H7 (cell line): ENCODE results near the gene PI4KA. TPM values are rescaled to one million over a fixed set of nuclear protein-coding genes. Genes with fewer than 3 reads are reported as not detected.

Experiments
- DNase-seq: peaks from one replicate; pipeline ENCODE4 v3.0.0; 2012
- H3K27me3 ChIP-seq: 2 replicates; pipeline ENCODE4 v1.6.0; 2011; ENCODE audit warnings: mild to moderate bottlenecking, low read length; ENCODE audit not compliant: control insufficient read depth, insufficient read depth
- H3K36me3 ChIP-seq: replicated peaks from 2 replicates; pipeline ENCODE4 v1.5.1; 2011; ENCODE audit warnings: low read length; ENCODE audit not compliant: control insufficient read depth, insufficient read depth
- H3K4me3 ChIP-seq: 2 replicates; pipeline ENCODE4 v1.5.1; 2011; ENCODE audit warnings: low read depth, mild to moderate bottlenecking, control low read depth, low read length, moderate library complexity; ENCODE audit not compliant: insufficient read depth
- total RNA-seq: library from RNA; depleted of rRNA; stranded (reverse); fragments of >200 nt; shearing (Covaris generic); gene quantifications from 2 replicates; pipeline ENCODE4 v1.2.3, GENCODE V29; 2014

The PI4KA gene
- total RNA-seq, 1 experiment from 2014 or later, result 28.5 TPM

- DNase-seq, result no peak
- no peak overlapping the region for H3K4me3 ChIP-seq
- peaks cover 1% of the 10 kb centered on the region; the same call in 1 of the 2 replicates for H3K36me3 ChIP-seq
- no peaks in the 10 kb centered on the region for H3K27me3 ChIP-seq
These were observed 69.8 kb downstream of the PI4KA start for GRCh38 chr22:20788627-20789344.

GRCh38 chr22:20787746-20788626 is 70.6 kb downstream of the PI4KA start:
- H3K27me3 ChIP-seq, result no peaks in the 10 kb centered on the region
- no peak overlapping the region for H3K4me3 ChIP-seq
- peaks cover 1% of the 10 kb centered on the region; the same call in 1 of the 2 replicates for H3K36me3 ChIP-seq
- no peak for DNase-seq

- DNase-seq, result no peak
- Histone ChIP-seq H3K27me3 (no peaks in the 10 kb centered on the region), H3K4me3 (no peak overlapping the region), H3K36me3 (peaks cover 1% of the 10 kb centered on the region; the same call in 1 of the 2 replicates)
These were observed 71.4 kb downstream of the PI4KA start for GRCh38 chr22:20787223-20787622.

GRCh38 chr22:20786536-20786979 is 72.1 kb downstream of the PI4KA start:
- Histone ChIP-seq H3K4me3 (no peak overlapping the region), H3K36me3 (peaks cover 1% of the 10 kb centered on the region; the same call in 1 of the 2 replicates), H3K27me3 (no peaks in the 10 kb centered on the region)
- no peak for DNase-seq

- H3K27me3 ChIP-seq, result no peaks in the 10 kb centered on the region
- no peak overlapping the region for H3K4me3 ChIP-seq
- peaks cover 1% of the 10 kb centered on the region; the same call in 1 of the 2 replicates for H3K36me3 ChIP-seq
- no peak for DNase-seq
These were observed 72.6 kb downstream of the PI4KA start for GRCh38 chr22:20786048-20786447.

GRCh38 chr22:20785415-20785814 is 73.2 kb downstream of the PI4KA start:
- Histone ChIP-seq H3K27me3 (no peaks in the 10 kb centered on the region), H3K36me3 (peaks cover 1% of the 10 kb centered on the region; the same call in 1 of the 2 replicates), H3K4me3 (no peak overlapping the region)
- DNase-seq, result no peak

- DNase-seq, result peak; percentile 76
- Histone ChIP-seq H3K4me3 (no peak overlapping the region), H3K27me3 (no peaks in the 10 kb centered on the region), H3K36me3 (peaks cover 1% of the 10 kb centered on the region; the same call in 1 of the 2 replicates)
These were observed 74.5 kb downstream of the PI4KA start for GRCh38 chr22:20783844-20784723.

- H3K27me3 ChIP-seq, result no peaks in the 10 kb centered on the region
- H3K4me3 ChIP-seq, result no peak overlapping the region
- no peak for DNase-seq
- H3K36me3 ChIP-seq, result peaks cover 1% of the 10 kb centered on the region; the same call in 1 of the 2 replicates
These were observed 75.3 kb downstream of the PI4KA start for GRCh38 chr22:20783300-20783673.

- DNase-seq, result no peak
- Histone ChIP-seq H3K4me3 (no peak overlapping the region), H3K36me3 (no peaks in the 10 kb centered on the region), H3K27me3 (no peaks in the 10 kb centered on the region)
These were observed 75.9 kb downstream of the PI4KA start for GRCh38 chr22:20782596-20783299.

- Histone ChIP-seq H3K27me3 (no peaks in the 10 kb centered on the region), H3K36me3 (no peaks in the 10 kb centered on the region), H3K4me3 (no peak overlapping the region)
- DNase-seq, result no peak
These were observed 76.5 kb downstream of the PI4KA start for GRCh38 chr22:20782083-20782482.

GRCh38 chr22:20781272-20781990 is 77.2 kb downstream of the PI4KA start:
- H3K36me3 ChIP-seq, result no peaks in the 10 kb centered on the region
- no peak for DNase-seq
- no peaks in the 10 kb centered on the region for H3K27me3 ChIP-seq
- H3K4me3 ChIP-seq, result no peak overlapping the region

GRCh38 chr22:20779818-20780158 is 78.8 kb downstream of the PI4KA start:
- Histone ChIP-seq H3K27me3 (no peaks in the 10 kb centered on the region), H3K4me3 (no peak overlapping the region), H3K36me3 (no peaks in the 10 kb centered on the region)
- DNase-seq, result no peak

- H3K27me3 ChIP-seq, result no peaks in the 10 kb centered on the region
- no peak for DNase-seq
These were observed 79.4 kb downstream of the PI4KA start for GRCh38 chr22:20779014-20779817.

More at GRCh38 chr22:20779014-20779817, 79.4 kb downstream of the PI4KA start:
- H3K36me3 ChIP-seq, result no peaks in the 10 kb centered on the region
- no peak overlapping the region for H3K4me3 ChIP-seq
